Measurements from ENCODE around the gene CST7.

Gene CST7

DNA sequence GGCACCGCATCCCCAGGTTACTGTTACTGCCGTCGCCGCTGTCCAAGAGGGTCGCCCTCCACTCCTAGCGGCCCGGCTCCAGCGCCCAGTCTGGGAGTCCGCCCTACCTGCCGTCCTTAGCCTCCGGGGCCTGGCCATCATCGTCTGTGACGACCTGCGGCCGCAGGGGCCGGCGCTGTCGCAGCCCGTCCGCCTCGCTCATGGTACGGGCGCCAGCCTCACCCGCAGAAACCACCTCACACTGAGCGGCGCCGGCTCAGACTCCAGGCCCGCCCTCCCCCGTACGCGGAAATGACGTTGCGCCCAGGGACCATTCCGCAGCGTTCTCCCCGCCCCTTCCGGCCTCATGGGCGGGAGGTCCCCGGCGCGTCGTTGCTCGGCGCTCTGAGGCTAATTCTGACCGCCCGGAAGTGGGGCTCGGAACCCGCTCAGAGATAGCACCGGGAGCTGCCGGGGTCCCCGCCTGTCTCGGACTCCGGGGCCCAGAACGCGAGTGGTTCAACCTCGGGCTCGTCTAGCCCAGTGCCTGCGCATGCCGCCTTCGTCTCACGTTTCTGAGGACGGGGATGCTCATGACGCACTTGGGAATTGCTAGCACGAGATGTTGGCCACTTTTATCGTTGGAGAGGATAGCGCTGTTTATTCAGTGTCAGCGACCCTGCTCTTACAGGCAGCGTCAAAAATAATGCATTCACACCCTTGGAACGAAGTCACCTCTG lies 43.6 kb downstream of the CST7 start, which contains the start of gene APMAP:
Gene APMAP, minus strand, starts transcription at position 265 of the 719 bp plus-strand sequence. Its CDS starts 63 bp downstream, at position 202.
- TF ChIP-seq, protein P1, sequence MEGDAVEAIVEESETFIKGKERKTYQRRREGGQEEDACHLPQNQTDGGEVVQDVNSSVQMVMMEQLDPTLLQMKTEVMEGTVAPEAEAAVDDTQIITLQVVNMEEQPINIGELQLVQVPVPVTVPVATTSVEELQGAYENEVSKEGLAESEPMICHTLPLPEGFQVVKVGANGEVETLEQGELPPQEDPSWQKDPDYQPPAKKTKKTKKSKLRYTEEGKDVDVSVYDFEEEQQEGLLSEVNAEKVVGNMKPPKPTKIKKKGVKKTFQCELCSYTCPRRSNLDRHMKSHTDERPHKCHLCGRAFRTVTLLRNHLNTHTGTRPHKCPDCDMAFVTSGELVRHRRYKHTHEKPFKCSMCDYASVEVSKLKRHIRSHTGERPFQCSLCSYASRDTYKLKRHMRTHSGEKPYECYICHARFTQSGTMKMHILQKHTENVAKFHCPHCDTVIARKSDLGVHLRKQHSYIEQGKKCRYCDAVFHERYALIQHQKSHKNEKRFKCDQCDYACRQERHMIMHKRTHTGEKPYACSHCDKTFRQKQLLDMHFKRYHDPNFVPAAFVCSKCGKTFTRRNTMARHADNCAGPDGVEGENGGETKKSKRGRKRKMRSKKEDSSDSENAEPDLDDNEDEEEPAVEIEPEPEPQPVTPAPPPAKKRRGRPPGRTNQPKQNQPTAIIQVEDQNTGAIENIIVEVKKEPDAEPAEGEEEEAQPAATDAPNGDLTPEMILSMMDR (IDR thresholded peaks at IDR 0.05; ENCODE audit: poor library complexity, severe bottlenecking): no peak
- Histone ChIP-seq H3K27me3 (ENCODE audit: insufficient read depth, poor library complexity, severe bottlenecking) (no peaks in the 10 kb centered on the region), H3K27ac (ENCODE audit: poor library complexity, severe bottlenecking) (peak within 1 kb of the TSS; percentile 41), H3K4me1 (ENCODE audit: insufficient read depth, poor library complexity, severe bottlenecking) (peaks cover 8% of the 10 kb centered on the region), H3K36me3 (ENCODE audit: low read depth) (peaks cover 3% of the 10 kb centered on the region; the same call in 1 of the 2 replicates), H3K4me3 (ENCODE audit: severe bottlenecking) (peak within 1 kb of the TSS; percentile 84), H3K9me3 (ENCODE audit: severe bottlenecking) (no peaks in the 10 kb centered on the region)
- ATAC-seq (ENCODE audit: low read depth) (peak; percentile 93), DNase-seq (ENCODE audit: low spot score) (peak; percentile 91)

DNA sequence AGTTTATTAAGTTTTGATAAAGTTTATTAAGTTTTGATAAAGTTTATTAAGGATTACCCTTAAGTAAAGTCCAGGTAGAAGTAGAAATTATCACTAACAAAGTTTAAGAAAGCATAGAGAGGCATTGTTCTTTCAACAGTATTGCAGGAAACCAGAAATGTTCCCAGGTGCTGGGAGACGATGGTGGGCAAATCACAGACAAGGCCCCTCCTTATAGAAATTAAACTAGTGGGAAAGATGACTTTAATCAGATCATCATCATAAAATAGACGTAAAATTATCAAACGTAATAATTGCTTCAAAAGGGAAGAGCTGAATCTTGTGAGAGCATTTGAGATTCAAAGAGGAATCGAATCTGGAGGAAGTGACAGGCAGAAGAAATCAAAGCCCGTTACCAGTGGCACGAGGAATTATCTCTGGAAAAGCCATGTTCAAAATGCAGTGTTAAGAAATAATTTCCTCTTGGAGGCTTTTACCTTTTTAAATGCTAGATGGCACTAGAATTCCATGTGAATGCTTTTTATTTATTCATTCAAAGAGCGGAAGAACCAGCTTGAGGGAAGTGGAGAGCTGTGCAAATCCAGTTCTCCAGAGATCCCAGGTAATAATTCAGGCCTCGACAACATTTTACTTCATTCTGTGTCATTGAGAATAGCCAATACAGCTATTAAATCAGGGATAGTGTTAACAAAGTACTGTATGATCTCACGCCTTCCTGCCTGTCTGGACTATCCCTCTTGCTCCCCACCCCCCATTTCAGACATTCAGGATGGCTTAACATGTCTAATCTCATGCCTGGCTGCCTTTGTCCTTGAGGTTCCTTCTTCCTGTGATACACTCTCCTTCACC lies 44.5 kb downstream of the CST7 start:
- Histone ChIP-seq H3K9me3 (ENCODE audit: severe bottlenecking) (no peaks in the 10 kb centered on the region), H3K4me3 (ENCODE audit: severe bottlenecking) (peak overlapping the region; percentile 84), H3K27ac (ENCODE audit: poor library complexity, severe bottlenecking) (peak overlapping the region; percentile 41), H3K4me1 (ENCODE audit: insufficient read depth, poor library complexity, severe bottlenecking) (peaks cover 8% of the 10 kb centered on the region), H3K27me3 (ENCODE audit: insufficient read depth, poor library complexity, severe bottlenecking) (no peaks in the 10 kb centered on the region), H3K36me3 (ENCODE audit: low read depth) (peaks cover 3% of the 10 kb centered on the region; the same call in 1 of the 2 replicates)
- ATAC-seq (ENCODE audit: low read depth) (no peak), DNase-seq (ENCODE audit: low spot score) (no peak)
- TF ChIP-seq, protein P1 (IDR thresholded peaks at IDR 0.05; ENCODE audit: poor library complexity, severe bottlenecking): peak; percentile 61

DNA sequence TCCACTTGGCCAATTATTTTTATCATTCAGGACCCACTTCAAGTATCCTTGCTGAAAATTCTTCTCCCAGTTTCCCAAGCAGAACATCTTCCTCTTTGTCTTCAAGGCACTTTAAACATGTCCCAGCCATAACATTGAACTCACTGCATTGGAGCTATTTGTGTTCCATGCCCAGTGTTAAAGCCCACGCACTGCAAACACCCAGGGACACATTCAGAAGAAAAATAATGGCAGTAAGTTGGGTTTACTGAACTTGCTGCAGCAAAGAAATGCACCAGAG lies 45.1 kb downstream of the CST7 start:
- no peak overlapping the region for H3K27ac ChIP-seq (ENCODE audit: poor library complexity, severe bottlenecking)
- TF ChIP-seq, protein P1 (IDR thresholded peaks at IDR 0.05; ENCODE audit: poor library complexity, severe bottlenecking): no peak
- H3K4me3 ChIP-seq (ENCODE audit: severe bottlenecking): no peak overlapping the region
- DNase-seq (ENCODE audit: low spot score): no peak
- no peaks in the 10 kb centered on the region for H3K27me3 ChIP-seq (ENCODE audit: insufficient read depth, poor library complexity, severe bottlenecking)
- H3K4me1 ChIP-seq (ENCODE audit: insufficient read depth, poor library complexity, severe bottlenecking): peaks cover 8% of the 10 kb centered on the region
- H3K9me3 ChIP-seq (ENCODE audit: severe bottlenecking): no peaks in the 10 kb centered on the region
- no peak for ATAC-seq (ENCODE audit: low read depth)
- H3K36me3 ChIP-seq (ENCODE audit: low read depth): peaks cover 3% of the 10 kb centered on the region; the same call in 1 of the 2 replicates

DNA sequence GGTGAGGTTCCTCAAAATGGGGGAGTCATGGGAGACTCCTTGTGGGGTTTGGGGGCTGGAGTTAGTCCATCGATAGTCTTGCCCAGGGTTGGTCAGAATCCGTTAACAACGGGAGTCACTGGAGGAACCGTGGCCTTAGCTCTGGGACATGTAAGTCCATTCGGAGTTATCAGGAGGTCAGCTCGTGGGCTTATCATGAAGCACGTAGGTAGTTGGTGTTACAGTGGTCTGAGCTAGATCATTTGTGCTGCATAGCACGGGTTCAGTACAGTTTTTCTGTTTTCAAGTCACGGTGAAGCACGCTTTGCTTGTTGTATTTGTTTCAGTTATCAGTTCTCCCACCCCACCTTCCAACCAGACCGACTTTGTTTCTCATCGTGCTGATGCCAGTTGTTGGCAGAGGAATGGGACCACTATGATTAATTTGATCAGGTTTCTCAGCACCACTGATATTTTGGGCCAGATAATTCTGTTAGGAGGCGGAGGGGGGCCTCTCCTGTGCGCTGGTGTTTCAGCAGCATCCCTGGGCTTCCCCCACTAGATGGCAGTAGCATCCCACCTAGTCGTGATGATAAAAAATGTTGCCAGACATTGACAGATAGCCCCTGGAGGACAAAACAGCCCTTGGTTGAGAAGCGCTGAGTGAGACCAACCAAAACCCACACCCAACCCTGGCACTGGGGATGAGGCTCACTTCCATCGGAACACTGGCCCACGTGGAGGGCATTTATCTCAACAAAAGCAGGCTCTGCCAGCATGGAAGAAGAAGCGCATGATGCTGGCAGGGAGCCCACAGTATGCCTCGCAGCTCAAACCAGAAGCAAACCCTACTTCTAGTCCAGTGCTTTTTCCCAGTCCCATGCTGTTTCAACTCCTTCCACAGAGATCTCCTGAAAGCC lies 45.6 kb downstream of the CST7 start:
- no peaks in the 10 kb centered on the region for H3K27me3 ChIP-seq (ENCODE audit: insufficient read depth, poor library complexity, severe bottlenecking)
- H3K4me1 ChIP-seq (ENCODE audit: insufficient read depth, poor library complexity, severe bottlenecking): peaks cover 8% of the 10 kb centered on the region
- H3K9me3 ChIP-seq (ENCODE audit: severe bottlenecking): no peaks in the 10 kb centered on the region
- peaks cover 2% of the 10 kb centered on the region; the same call in 1 of the 2 replicates for H3K36me3 ChIP-seq (ENCODE audit: low read depth)
- no peak for DNase-seq (ENCODE audit: low spot score)
- TF ChIP-seq, protein P1 (IDR thresholded peaks at IDR 0.05; ENCODE audit: poor library complexity, severe bottlenecking): peak; percentile 97
- ATAC-seq (ENCODE audit: low read depth): peak; percentile 28; the same call in 2 of the 3 replicates
- no peak overlapping the region for H3K4me3 ChIP-seq (ENCODE audit: severe bottlenecking)
- H3K27ac ChIP-seq (ENCODE audit: poor library complexity, severe bottlenecking): no peak overlapping the region
